SK-N-SH (cell line): ENCODE data around the gene ORC5. TPM values are rescaled to one million over a fixed set of nuclear protein-coding genes. Genes with fewer than 3 reads are reported as not detected.

Experiments used
- CTCF ChIA-PET: fragments of 300-600, 350-600 bp; formaldehyde crosslinking; extraction: SDS; loops from one replicate; lab custom pipeline; 2021; lab: Yijun Ruan, JAX
- POLR2A ChIA-PET: fragments of 350-600 bp; sonication (Branson Sonifier 250); formaldehyde crosslinking; extraction: SDS; loops from one replicate; lab custom pipeline; 2020; ENCODE audit warnings: antibody characterized with exemption, inconsistent platforms; lab: Yijun Ruan, JAX
- DNase-seq: peaks from one replicate; pipeline ENCODE4 v3.0.0; 2012
- H2AFZ ChIP-seq: fragments of 200-600 bp; sonication (generic); 2 replicates; pipeline ENCODE4 v1.8.1; 2016; ENCODE audit warnings: antibody characterized with exemption, mild to moderate bottlenecking, low read depth
- H3F3A ChIP-seq: fragments of 200-600 bp; sonication (generic); replicated peaks from 2 replicates; pipeline ENCODE3; 2016; ENCODE audit warnings: antibody characterized with exemption, mild to moderate bottlenecking; ENCODE audit not compliant: insufficient read depth
- H3K27ac ChIP-seq, 2 experiments: fragments of 200-500 bp in 1 of 2; fragments of 200-600 bp in 1 of 2; sonication (Bioruptor generic) in 1 of 2; sonication (generic), shearing (Covaris generic) in 1 of 2; 2 replicates each; pipeline versions ENCODE4 v1.5.1 to v1.6.1; 2014 to 2016; ENCODE audit warnings: low read depth in 2 of 2, inconsistent platforms in 1 of 2, low read length in 1 of 2, mild to moderate bottlenecking in 1 of 2, mixed read lengths in 1 of 2
- H3K27me3 ChIP-seq: fragments of 200-600 bp; sonication (generic), shearing (Covaris generic); 2 replicates; pipeline ENCODE4 v1.6.1; 2016; ENCODE audit warnings: mixed run types; ENCODE audit not compliant: insufficient read depth
- H3K36me3 ChIP-seq, 2 experiments: fragments of 200-500 bp in 1 of 2; fragments of 200-600 bp in 1 of 2; sonication (Bioruptor generic) in 1 of 2; sonication (generic) in 1 of 2; replicated peaks in 1 of 2; 2 replicates each; pipeline versions ENCODE3 to v1.5.1; 2014 to 2016; ENCODE audit warnings: low read length in 1 of 2, mild to moderate bottlenecking in 1 of 2; ENCODE audit not compliant: insufficient read depth in 2 of 2, control insufficient read depth in 1 of 2
- H3K4me1 ChIP-seq, 2 experiments: fragments of 200-500 bp in 1 of 2; fragments of 200-600 bp in 1 of 2; sonication (Bioruptor generic) in 1 of 2; sonication (generic), shearing (Covaris generic) in 1 of 2; 2 replicates each; pipeline versions ENCODE4 v1.5.1 to v1.6.1; 2014 to 2016; ENCODE audit warnings: low read depth in 1 of 2, low read length in 1 of 2, mixed run types in 1 of 2; ENCODE audit not compliant: insufficient read depth in 2 of 2, control insufficient read depth in 1 of 2
- H3K4me2 ChIP-seq: fragments of 200-600 bp; sonication (generic), shearing (Covaris generic); 2 replicates; pipeline ENCODE4 v1.6.1; 2017; ENCODE audit warnings: mixed run types
- H3K4me3 ChIP-seq, 2 experiments: fragments of 200-500 bp in 1 of 2; fragments of 200-600 bp in 1 of 2; sonication (Bioruptor generic) in 1 of 2; sonication (generic), shearing (Covaris generic) in 1 of 2; 2 replicates each; pipeline versions ENCODE4 v1.5.1 to v1.8.1; 2014 to 2016; ENCODE audit warnings: low read depth in 2 of 2, inconsistent platforms in 1 of 2, low read length in 1 of 2, mild to moderate bottlenecking in 1 of 2, mixed read lengths in 1 of 2, moderate library complexity in 1 of 2
- H3K79me2 ChIP-seq: fragments of 200-600 bp; sonication (generic); 2 replicates; pipeline ENCODE4 v1.8.1; 2017; ENCODE audit warnings: mild to moderate bottlenecking; ENCODE audit not compliant: insufficient read depth
- H3K9ac ChIP-seq: fragments of 200-600 bp; sonication (generic); 2 replicates; pipeline ENCODE4 v1.6.1; 2017; ENCODE audit warnings: mixed run types
- H3K9me2 ChIP-seq: fragments of 200-600 bp; sonication (generic); 2 replicates; pipeline ENCODE4 v1.6.1; 2017; ENCODE audit warnings: mixed run types
- H3K9me3 ChIP-seq: fragments of 200-600 bp; sonication (generic); 2 replicates; pipeline ENCODE4 v1.6.1; 2017; ENCODE audit warnings: mixed run types, mild to moderate bottlenecking, moderate library complexity
- H4K20me1 ChIP-seq: fragments of 200-600 bp; sonication (generic); 2 replicates; pipeline ENCODE4 v1.6.1; 2017; ENCODE audit warnings: mild to moderate bottlenecking, mixed run types; ENCODE audit not compliant: insufficient read depth
- CHD2 ChIP-seq: fragments of 150-350 bp; IDR thresholded peaks from 2 replicates; pipeline ENCODE4 v1.6.1; 2018; ENCODE audit warnings: low read length; ENCODE audit not compliant: partially characterized antibody
- CTCF ChIP-seq: fragments of 200-600 bp; sonication (generic); IDR thresholded peaks from 2 replicates; pipeline ENCODE4 v1.6.1; 2017; ENCODE audit warnings: antibody characterized with exemption, mild to moderate bottlenecking, moderate library complexity
- EP300 ChIP-seq, 2 experiments: IDR thresholded peaks; 2 replicates each; pipeline versions ENCODE4 v1.4.0 to v1.6.1; 2012; ENCODE audit warnings: borderline replicate concordance in 1 of 2, low read depth in 1 of 2, low read length in 1 of 2
- EZH2phosphoT487 ChIP-seq: fragments of 200-600 bp; sonication (generic); IDR thresholded peaks from 2 replicates; pipeline ENCODE4 v1.6.1; 2017; ENCODE audit warnings: low read depth, mixed run types, mild to moderate bottlenecking, antibody characterized with exemption, moderate library complexity, borderline replicate concordance
- FOSL2 ChIP-seq: IDR thresholded peaks from 2 replicates; pipeline ENCODE4 v1.4.0; 2012; ENCODE audit warnings: low read depth, mild to moderate bottlenecking, moderate library complexity, borderline replicate concordance
- FOXJ3 ChIP-seq: sonication (generic); formaldehyde crosslinking; IDR thresholded peaks from 2 replicates; pipeline ENCODE4 v1.5.1; 2020; ENCODE audit warnings: mild to moderate bottlenecking, missing genetic modification reagents
- JUND ChIP-seq: IDR thresholded peaks from 2 replicates; pipeline ENCODE4 v1.4.0; 2012
- MAX ChIP-seq: IDR thresholded peaks from 2 replicates; pipeline ENCODE4 v1.4.0; 2012; ENCODE audit warnings: low read depth
- MEF2A ChIP-seq: IDR thresholded peaks from 2 replicates; pipeline ENCODE4 v1.4.0; 2012; ENCODE audit warnings: low read depth, borderline replicate concordance
- PBX3 ChIP-seq: IDR thresholded peaks from 2 replicates; pipeline ENCODE4; 2012
- RAD21 ChIP-seq: IDR thresholded peaks from 2 replicates; pipeline ENCODE4 v1.6.1; 2012; ENCODE audit warnings: mild to moderate bottlenecking, low read length
- REST ChIP-seq: IDR thresholded peaks from 2 replicates; pipeline ENCODE4 v1.6.1; 2012; ENCODE audit warnings: mild to moderate bottlenecking, low read depth, low read length, moderate library complexity
- TCF12 ChIP-seq: IDR thresholded peaks from 2 replicates; pipeline ENCODE4 v1.4.0; 2012
- YY1 ChIP-seq: IDR thresholded peaks from 2 replicates; pipeline ENCODE4 v1.4.0; 2012; ENCODE audit warnings: low read depth, mild to moderate bottlenecking
- WGBS: methylation state at CpG from one replicate; pipeline ENCODE4 v1.1.6; 2017; ENCODE audit warnings: low lambda C conversion rate; 5-methylcytosine and 5-hydroxymethylcytosine counted together
- polyA plus RNA-seq, 3 experiments: library from polyadenylated mRNA; depleted of rRNA; stranded (reverse); fragments of >200 nt; gene quantifications; 2 replicates each; pipeline ENCODE4 v1.2.3, GENCODE V29; 2012

ORC5 gene
- polyA plus RNA-seq, 1 of the 3 experiments (the other 2 are of a cell fraction) = 4.7 TPM

GRCh38 chr7:104255194-104255593 is 47.4 kb upstream of the ORC5 start (continued):
- no peak for TF ChIP-seq REST
- no peak for TF ChIP-seq JUND
- no peak for TF ChIP-seq MAX
- no peak for TF ChIP-seq RAD21
- TF ChIP-seq, all 33 proteins: peak for 0

- CTCF ChIA-PET = interaction anchor here (1.0 to 2.7 kb wide), 4 partner anchors 13 to 608 kb away, joined by 4 to 23 read pairs (median 10); no protein-coding TSS in a partner anchor
- Histone ChIP-seq H3K4me1 (no peaks in the 10 kb centered on the region), H2AFZ (no peak overlapping the region), H3K9me2 (no peaks in the 10 kb centered on the region), H3F3A (no peaks in the 10 kb centered on the region), H3K27ac (no peak overlapping the region), H3K36me3 (no peaks in the 10 kb centered on the region), H3K27me3 (peaks cover 7% of the 10 kb centered on the region; the same call in 1 of the 2 replicates), H3K4me2 (no peak overlapping the region), H4K20me1 (no peaks in the 10 kb centered on the region)
- POLR2A ChIA-PET = no interaction called here
- 30% methylated on average over 1 of the region's 1 CpG for WGBS
- TF ChIP-seq TCF12 = no peak
- no peak for TF ChIP-seq CHD2
- no peak for TF ChIP-seq FOXJ3 (CRISPR knock-in tag)
- no peak for TF ChIP-seq PBX3
- TF ChIP-seq EZH2phosphoT487 = no peak
- no peak for TF ChIP-seq CTCF
- TF ChIP-seq FOSL2 = no peak
- no peak for TF ChIP-seq JUND
- TF ChIP-seq YY1 = no peak
- TF ChIP-seq EP300 (IDR thresholded peaks at IDR 0.05; ENCODE audit: borderline replicate concordance in 1 of 2, low read depth in 1 of 2, low read length in 1 of 2) = no peak
- TF ChIP-seq MEF2A = no peak
- TF ChIP-seq, all 33 proteins: peak for 0
- Histone ChIP-seq H3K9me3 (no peaks in the 10 kb centered on the region), H3K4me3 (no peak overlapping the region), H3K9ac (no peak overlapping the region), H3K79me2 (no peaks in the 10 kb centered on the region)
- DNase-seq = no peak
Observed at GRCh38 chr7:104254696-104255095, 46.9 kb upstream of the ORC5 start.
